ENCODE data around the gene ENDOV.
A peak's percentile ranks its signal among the peaks of the same experiment; 100 is the strongest.

ENDOV gene

GRCh38 chr17:80453126-80453997 is 38.4 kb downstream of the ENDOV start:
- no peak for DNase-seq

GRCh38 chr17:80453998-80454556 is 39.1 kb downstream of the ENDOV start:
- DNase-seq = no peak

- peak; percentile 97 for DNase-seq
These were observed 39.8 kb downstream of the ENDOV start for GRCh38 chr17:80454557-80455335.

GRCh38 chr17:80455336-80455710 is 40.4 kb downstream of the ENDOV start:
- DNase-seq = no peak

GRCh38 chr17:80455784-80456183 is 40.8 kb downstream of the ENDOV start:
- no peak for DNase-seq

- DNase-seq = no peak
These were observed 41.7 kb downstream of the ENDOV start for GRCh38 chr17:80456465-80457235.

GRCh38 chr17:80457236-80457856 is 42.4 kb downstream of the ENDOV start:
- no peak for DNase-seq

GRCh38 chr17:80458016-80458415 is 43.0 kb downstream of the ENDOV start:
- DNase-seq = no peak

- no peak for DNase-seq
These were observed 44.3 kb downstream of the ENDOV start for GRCh38 chr17:80459234-80459633.

GRCh38 chr17:80460429-80460834 is 45.5 kb downstream of the ENDOV start:
- DNase-seq = no peak

- no peak for DNase-seq
These were observed 46.7 kb downstream of the ENDOV start for GRCh38 chr17:80461528-80462160.

GRCh38 chr17:80463784-80464400 is 48.9 kb downstream of the ENDOV start:
- DNase-seq = no peak

GRCh38 chr17:80464486-80464885 is 49.5 kb downstream of the ENDOV start:
- DNase-seq = no peak

GRCh38 chr17:80465327-80465974 is 50.5 kb downstream of the ENDOV start:
- DNase-seq = no peak

- no peak for DNase-seq
These were observed 51.3 kb downstream of the ENDOV start for GRCh38 chr17:80466188-80466705.

GRCh38 chr17:80468242-80468641 is 53.3 kb downstream of the ENDOV start:
- no peak for DNase-seq

GRCh38 chr17:80468781-80469493 is 54.0 kb downstream of the ENDOV start:
- DNase-seq = no peak

GRCh38 chr17:80469667-80470066 is 54.7 kb downstream of the ENDOV start:
- no peak for DNase-seq

GRCh38 chr17:80470603-80471002 is 55.6 kb downstream of the ENDOV start:
- DNase-seq = no peak

- no peak for DNase-seq
These were observed 57.0 kb downstream of the ENDOV start for GRCh38 chr17:80471922-80472321.
